ENCODE data around the gene MICAL2.

The MICAL2 gene

DNA sequence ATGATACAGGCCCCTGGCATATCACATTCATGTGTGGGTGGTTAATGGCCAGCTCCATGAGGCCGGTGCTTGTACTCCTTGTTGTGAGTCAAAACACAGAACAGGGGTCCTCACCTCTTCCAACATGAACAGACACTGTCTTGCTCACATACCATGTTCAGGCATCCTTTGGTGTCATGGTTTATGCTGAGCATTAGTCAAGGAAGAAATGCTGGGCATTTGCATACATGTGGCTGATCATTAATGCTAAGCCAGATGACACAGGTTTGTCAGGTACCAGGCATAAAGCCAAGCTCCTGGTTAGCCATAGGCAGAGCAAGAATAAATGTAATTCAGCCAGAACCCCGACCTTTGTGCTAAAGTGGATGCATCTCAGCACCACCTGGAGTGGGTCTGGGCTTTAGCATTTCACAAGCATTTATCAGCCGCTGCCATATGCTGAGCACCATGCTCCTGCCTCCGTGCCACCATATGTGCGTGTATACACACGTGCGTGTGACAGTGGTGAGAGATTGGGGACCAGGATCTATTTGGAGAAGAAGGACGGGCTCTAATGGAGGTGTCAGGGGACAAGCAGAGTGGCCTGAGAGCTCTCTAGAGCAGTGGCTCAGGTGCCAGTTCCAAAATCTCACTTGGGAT, 55.0 kb downstream of the MICAL2 start:
- Histone ChIP-seq H3K4me3 (ENCODE audit: extremely low read depth, insufficient read depth, low read length, poor library complexity, severe bottlenecking) (no peak overlapping the region), H3K36me3 (ENCODE audit: control insufficient read depth, insufficient read depth, low read length) (peaks cover 68% of the 10 kb centered on the region), H3K27ac (ENCODE audit: low read depth, low read length, severe bottlenecking) (no peak overlapping the region), H3K9me3 (ENCODE audit: control insufficient read depth, low read length) (no peaks in the 10 kb centered on the region), H3K4me1 (ENCODE audit: control insufficient read depth, insufficient read depth, low read length, poor library complexity, severe bottlenecking) (peaks cover 67% of the 10 kb centered on the region)
- WGBS, 2 experiments (ENCODE audit: insufficient coverage in 2 of 2): 96 to 98% methylated on average over 7 of the region's 8 CpGs

DNA sequence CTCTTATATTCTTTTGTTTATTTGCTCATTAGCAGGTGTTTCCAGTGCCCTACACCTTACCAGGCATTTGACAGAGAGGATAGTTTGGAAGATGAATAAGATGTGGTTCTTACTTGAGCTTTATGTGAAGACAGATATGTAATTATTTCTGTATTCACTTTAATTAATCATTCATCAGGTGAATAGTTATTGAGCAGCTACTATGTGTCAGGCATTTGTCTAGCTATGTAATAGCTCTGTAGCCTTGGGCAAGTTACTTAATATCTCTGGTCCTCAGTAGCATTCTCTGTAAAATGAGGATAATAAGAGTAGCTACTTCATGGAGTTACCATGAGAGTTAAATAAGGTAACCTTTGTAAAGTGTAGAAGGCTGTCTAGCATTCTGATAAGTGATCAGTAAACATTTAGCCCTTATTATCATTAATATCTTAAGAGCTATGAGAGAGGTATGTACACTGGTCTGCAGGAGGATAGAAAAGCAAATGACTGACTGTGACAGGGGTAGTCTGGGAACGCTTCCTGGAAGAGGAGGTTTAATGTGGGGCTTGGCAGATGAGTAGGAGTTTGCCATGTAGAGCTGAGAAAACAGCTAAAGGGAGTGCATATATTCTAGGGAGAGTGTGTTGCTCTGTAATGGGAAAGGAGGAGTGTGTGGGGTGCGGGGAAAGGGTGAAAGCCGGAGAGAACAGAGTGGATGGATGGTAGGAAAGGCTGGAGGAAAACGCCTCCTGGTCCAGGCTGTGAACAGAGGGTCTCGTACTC, 56.1 kb downstream of the MICAL2 start:
- Histone ChIP-seq H3K4me3 (ENCODE audit: extremely low read depth, insufficient read depth, low read length, poor library complexity, severe bottlenecking) (no peak overlapping the region), H3K9me3 (ENCODE audit: control insufficient read depth, low read length) (no peaks in the 10 kb centered on the region), H3K36me3 (ENCODE audit: control insufficient read depth, insufficient read depth, low read length) (peaks cover 71% of the 10 kb centered on the region), H3K27ac (ENCODE audit: low read depth, low read length, severe bottlenecking) (peak overlapping the region; percentile 94), H3K4me1 (ENCODE audit: control insufficient read depth, insufficient read depth, low read length, poor library complexity, severe bottlenecking) (peaks cover 62% of the 10 kb centered on the region)
- WGBS, 2 experiments (ENCODE audit: insufficient coverage in 2 of 2): 88 to 96% methylated on average over 4 of the region's 5 CpGs

DNA sequence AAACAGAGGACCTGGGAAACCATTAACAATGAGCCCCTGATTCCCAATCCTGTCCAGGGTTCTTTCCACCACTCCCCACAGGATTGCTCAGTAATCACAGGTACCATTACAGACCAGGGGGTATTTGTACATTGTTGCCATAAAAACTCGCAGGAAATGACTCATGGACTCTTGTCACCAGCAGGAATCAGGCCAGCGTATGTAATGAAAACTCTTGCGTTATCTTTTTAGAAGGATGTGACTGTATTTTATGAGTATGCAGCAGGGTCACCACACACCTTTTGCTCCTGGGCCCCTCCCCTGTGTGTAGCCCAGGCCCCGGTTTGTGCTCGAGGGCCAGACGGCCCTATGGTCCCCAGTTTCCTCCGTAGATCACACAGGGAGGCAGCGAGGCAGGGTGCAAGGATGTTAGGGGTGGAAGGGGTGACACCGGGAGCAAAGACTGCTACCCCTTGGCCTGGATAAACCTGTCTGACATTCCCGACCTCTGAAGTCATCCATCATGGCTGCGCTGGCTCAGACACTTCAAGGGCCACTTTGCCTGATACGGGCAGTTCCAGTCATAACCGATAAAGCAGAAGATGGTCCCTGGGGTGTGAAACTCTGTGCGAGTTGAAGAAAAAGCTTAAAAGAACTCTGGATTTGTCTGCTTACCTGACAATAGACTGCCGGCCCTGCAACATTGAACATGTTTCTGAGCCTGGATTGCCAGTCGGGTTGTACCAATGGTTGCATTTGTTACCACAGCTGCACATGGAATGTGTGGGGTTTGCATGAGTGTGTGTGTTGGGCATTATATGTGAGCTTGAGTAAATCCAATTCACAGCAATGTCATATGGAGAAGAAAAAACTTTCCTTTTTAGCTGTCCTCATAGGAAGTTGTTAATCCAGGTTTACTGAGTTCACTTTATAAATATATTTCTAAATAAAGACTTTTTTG, 56.9 kb downstream of the MICAL2 start:
- Histone ChIP-seq H3K36me3 (ENCODE audit: control insufficient read depth, insufficient read depth, low read length) (peaks cover 71% of the 10 kb centered on the region), H3K4me3 (ENCODE audit: extremely low read depth, insufficient read depth, low read length, poor library complexity, severe bottlenecking) (no peak overlapping the region), H3K4me1 (ENCODE audit: control insufficient read depth, insufficient read depth, low read length, poor library complexity, severe bottlenecking) (peaks cover 54% of the 10 kb centered on the region), H3K27ac (ENCODE audit: low read depth, low read length, severe bottlenecking) (peak overlapping the region; percentile 94), H3K9me3 (ENCODE audit: control insufficient read depth, low read length) (no peaks in the 10 kb centered on the region)
- whole genome bisulfite sequencing, 2 experiments (ENCODE audit: insufficient coverage in 2 of 2): 86 to 91% methylated on average over 15 of the region's 16 CpGs

GRCh38 chr11:12168114-12168513, 57.7 kb downstream of the MICAL2 start:
- no peaks in the 10 kb centered on the region for H3K9me3 ChIP-seq (ENCODE audit: control insufficient read depth, low read length)
- 91 to 98% methylated on average over 2 to 3 of the region's 3 CpGs for WGBS, 2 experiments (ENCODE audit: insufficient coverage in 2 of 2)
- H3K27ac ChIP-seq (ENCODE audit: low read depth, low read length, severe bottlenecking): no peak overlapping the region
- no peak overlapping the region for H3K4me3 ChIP-seq (ENCODE audit: extremely low read depth, insufficient read depth, low read length, poor library complexity, severe bottlenecking)
- peaks cover 48% of the 10 kb centered on the region for H3K4me1 ChIP-seq (ENCODE audit: control insufficient read depth, insufficient read depth, low read length, poor library complexity, severe bottlenecking)
- H3K36me3 ChIP-seq (ENCODE audit: control insufficient read depth, insufficient read depth, low read length): peaks cover 68% of the 10 kb centered on the region

GRCh38 chr11:12169822-12170221, 59.4 kb downstream of the MICAL2 start:
- Histone ChIP-seq H3K4me3 (ENCODE audit: extremely low read depth, insufficient read depth, low read length, poor library complexity, severe bottlenecking) (no peak overlapping the region), H3K27ac (ENCODE audit: low read depth, low read length, severe bottlenecking) (no peak overlapping the region), H3K4me1 (ENCODE audit: control insufficient read depth, insufficient read depth, low read length, poor library complexity, severe bottlenecking) (peaks cover 41% of the 10 kb centered on the region), H3K9me3 (ENCODE audit: control insufficient read depth, low read length) (no peaks in the 10 kb centered on the region), H3K36me3 (ENCODE audit: control insufficient read depth, insufficient read depth, low read length) (peaks cover 66% of the 10 kb centered on the region)
- WGBS, 2 experiments (ENCODE audit: insufficient coverage in 2 of 2): 100% methylated on average over 2 to 3 of the region's 3 CpGs

DNA sequence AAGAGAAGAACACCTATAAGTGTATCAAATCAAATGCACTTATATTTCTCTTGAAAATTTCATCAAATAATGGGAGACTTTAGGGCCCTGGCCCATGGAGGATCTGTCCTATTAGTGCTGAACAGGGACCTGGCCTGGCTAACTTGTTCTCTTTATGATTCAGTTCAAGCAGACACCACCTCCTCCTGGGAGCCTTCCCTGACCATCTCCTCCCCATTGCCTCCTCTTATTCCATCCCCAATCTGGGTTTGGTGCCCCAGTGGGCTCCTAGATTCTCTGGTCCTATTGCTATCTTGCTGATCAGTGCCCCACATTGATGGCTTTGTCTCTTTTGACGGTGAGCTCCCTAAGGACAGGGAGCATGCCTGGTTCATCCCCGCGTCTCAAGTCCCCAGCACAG, 60.1 kb downstream of the MICAL2 start:
- no peaks in the 10 kb centered on the region for H3K9me3 ChIP-seq (ENCODE audit: control insufficient read depth, low read length)
- peaks cover 66% of the 10 kb centered on the region for H3K36me3 ChIP-seq (ENCODE audit: control insufficient read depth, insufficient read depth, low read length)
- 92 to 93% methylated on average over 3 of the region's 3 CpGs for WGBS, 2 experiments (ENCODE audit: insufficient coverage in 2 of 2)
- H3K4me1 ChIP-seq (ENCODE audit: control insufficient read depth, insufficient read depth, low read length, poor library complexity, severe bottlenecking): peaks cover 41% of the 10 kb centered on the region
- no peak overlapping the region for H3K27ac ChIP-seq (ENCODE audit: low read depth, low read length, severe bottlenecking)
- H3K4me3 ChIP-seq (ENCODE audit: extremely low read depth, insufficient read depth, low read length, poor library complexity, severe bottlenecking): no peak overlapping the region

DNA sequence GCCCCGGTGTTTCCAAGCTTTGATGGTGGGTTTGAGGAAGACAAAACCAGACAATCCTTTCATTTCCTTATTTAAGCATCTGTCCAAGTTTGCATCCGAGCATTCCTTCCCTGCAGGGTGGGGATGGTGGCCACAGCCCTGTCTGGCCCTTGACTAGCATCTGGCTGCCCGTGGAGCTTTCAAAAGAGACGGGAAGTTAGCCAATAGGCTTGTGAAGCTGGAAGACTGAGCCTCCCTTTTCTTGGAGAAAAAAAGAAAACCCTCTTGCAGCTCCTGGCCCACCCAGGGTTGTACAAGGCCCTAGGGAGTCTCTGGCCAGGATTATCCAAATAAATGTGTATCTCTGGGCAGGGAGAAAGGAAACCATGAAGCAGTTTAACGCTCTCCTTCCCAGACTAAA, 60.6 kb downstream of the MICAL2 start:
- Histone ChIP-seq H3K4me1 (ENCODE audit: control insufficient read depth, insufficient read depth, low read length, poor library complexity, severe bottlenecking) (peaks cover 40% of the 10 kb centered on the region), H3K4me3 (ENCODE audit: extremely low read depth, insufficient read depth, low read length, poor library complexity, severe bottlenecking) (no peak overlapping the region), H3K36me3 (ENCODE audit: control insufficient read depth, insufficient read depth, low read length) (peaks cover 61% of the 10 kb centered on the region), H3K27ac (ENCODE audit: low read depth, low read length, severe bottlenecking) (no peak overlapping the region), H3K9me3 (ENCODE audit: control insufficient read depth, low read length) (no peaks in the 10 kb centered on the region)
- WGBS, 2 experiments (ENCODE audit: insufficient coverage in 2 of 2): 80 to 91% methylated on average over 4 of the region's 5 CpGs

DNA sequence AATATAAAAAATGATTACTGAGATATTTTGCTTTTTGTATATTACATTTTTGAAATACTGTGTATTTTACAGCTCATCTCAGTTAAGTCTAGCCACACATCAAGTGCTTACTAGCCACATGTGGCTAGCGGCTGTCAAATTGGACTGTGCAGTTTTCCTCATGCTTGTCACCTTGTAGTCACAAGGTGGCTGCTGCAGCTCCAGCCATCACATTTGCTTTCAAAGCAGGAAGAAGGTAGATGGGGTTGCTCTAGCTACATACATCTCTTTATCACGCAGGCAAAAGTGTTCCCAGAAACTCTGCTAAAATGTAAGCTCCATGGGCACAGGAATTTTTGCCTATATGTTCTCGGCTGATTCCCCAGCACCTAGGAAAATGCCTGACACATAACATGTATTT, 61.5 kb downstream of the MICAL2 start:
- Histone ChIP-seq H3K36me3 (ENCODE audit: control insufficient read depth, insufficient read depth, low read length) (peaks cover 58% of the 10 kb centered on the region), H3K27ac (ENCODE audit: low read depth, low read length, severe bottlenecking) (no peak overlapping the region), H3K4me1 (ENCODE audit: control insufficient read depth, insufficient read depth, low read length, poor library complexity, severe bottlenecking) (peaks cover 36% of the 10 kb centered on the region), H3K9me3 (ENCODE audit: control insufficient read depth, low read length) (no peaks in the 10 kb centered on the region), H3K4me3 (ENCODE audit: extremely low read depth, insufficient read depth, low read length, poor library complexity, severe bottlenecking) (no peak overlapping the region)
- WGBS, 2 experiments (ENCODE audit: insufficient coverage in 2 of 2): 100% methylated on average over 2 to 3 of the region's 3 CpGs

GRCh38 chr11:12172493-12173013, 62.2 kb downstream of the MICAL2 start:
- 67 to 74% methylated on average over 2 of the region's 3 CpGs for WGBS, 2 experiments (ENCODE audit: insufficient coverage in 2 of 2)
- Histone ChIP-seq H3K4me3 (ENCODE audit: extremely low read depth, insufficient read depth, low read length, poor library complexity, severe bottlenecking) (no peak overlapping the region), H3K36me3 (ENCODE audit: control insufficient read depth, insufficient read depth, low read length) (peaks cover 57% of the 10 kb centered on the region), H3K9me3 (ENCODE audit: control insufficient read depth, low read length) (no peaks in the 10 kb centered on the region), H3K27ac (ENCODE audit: low read depth, low read length, severe bottlenecking) (no peak overlapping the region), H3K4me1 (ENCODE audit: control insufficient read depth, insufficient read depth, low read length, poor library complexity, severe bottlenecking) (peaks cover 31% of the 10 kb centered on the region)

DNA sequence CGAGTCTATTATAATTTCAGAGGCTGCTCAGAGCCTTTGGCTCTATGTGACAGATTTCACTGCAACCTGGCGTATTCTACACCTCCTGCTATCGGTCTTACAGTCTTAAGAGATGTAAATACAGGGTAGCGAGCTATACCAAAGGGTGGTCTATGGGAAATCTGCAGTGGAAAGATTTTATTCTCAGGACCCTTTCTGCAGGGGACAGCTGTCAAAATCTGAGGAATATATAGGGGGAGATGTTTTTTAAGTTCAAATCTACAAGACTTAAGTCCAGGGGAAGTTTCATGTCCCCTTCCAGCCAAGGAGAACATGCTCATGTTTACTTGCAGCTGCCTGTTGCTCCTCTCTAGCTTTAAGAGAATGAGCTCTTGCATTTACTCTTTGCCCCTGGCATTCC, 62.7 kb downstream of the MICAL2 start:
- WGBS, 2 experiments (ENCODE audit: insufficient coverage in 2 of 2): 79 to 100% methylated on average over 3 of the region's 4 CpGs
- Histone ChIP-seq H3K36me3 (ENCODE audit: control insufficient read depth, insufficient read depth, low read length) (peaks cover 52% of the 10 kb centered on the region), H3K4me1 (ENCODE audit: control insufficient read depth, insufficient read depth, low read length, poor library complexity, severe bottlenecking) (peaks cover 32% of the 10 kb centered on the region)

More for the DNA sequence above, 62.7 kb downstream of the MICAL2 start:
- no peak overlapping the region for H3K4me3 ChIP-seq (ENCODE audit: extremely low read depth, insufficient read depth, low read length, poor library complexity, severe bottlenecking)
- no peak overlapping the region for H3K27ac ChIP-seq (ENCODE audit: low read depth, low read length, severe bottlenecking)
- no peaks in the 10 kb centered on the region for H3K9me3 ChIP-seq (ENCODE audit: control insufficient read depth, low read length)
